HFF-Myc (cell line): ENCODE data around the gene FMO5.
"Not testable (repeated sequence)": the region's sequence is repeated elsewhere in the genome, so short reads cannot be mapped to it uniquely, and the experiment has no call there.

Source experiments
- DNase-seq: peaks from one replicate; pipeline ENCODE4 v3.0.0-alpha.2; 2011; ENCODE audit warnings: low read depth; ENCODE audit errors: extremely low read depth
- H3K4me3 ChIP-seq: replicated peaks from 2 replicates; pipeline ENCODE4 v1.5.1; 2011; ENCODE audit warnings: low read depth, mild to moderate bottlenecking, control low read depth, low read length
- TF ChIP-seq, protein P1 (sequence below): IDR thresholded peaks from 2 replicates; pipeline ENCODE4 v1.5.1; 2012; ENCODE audit warnings: mild to moderate bottlenecking, low read depth, low read length, control low read depth; ENCODE audit errors: missing control alignments

Gene FMO5

DNA sequence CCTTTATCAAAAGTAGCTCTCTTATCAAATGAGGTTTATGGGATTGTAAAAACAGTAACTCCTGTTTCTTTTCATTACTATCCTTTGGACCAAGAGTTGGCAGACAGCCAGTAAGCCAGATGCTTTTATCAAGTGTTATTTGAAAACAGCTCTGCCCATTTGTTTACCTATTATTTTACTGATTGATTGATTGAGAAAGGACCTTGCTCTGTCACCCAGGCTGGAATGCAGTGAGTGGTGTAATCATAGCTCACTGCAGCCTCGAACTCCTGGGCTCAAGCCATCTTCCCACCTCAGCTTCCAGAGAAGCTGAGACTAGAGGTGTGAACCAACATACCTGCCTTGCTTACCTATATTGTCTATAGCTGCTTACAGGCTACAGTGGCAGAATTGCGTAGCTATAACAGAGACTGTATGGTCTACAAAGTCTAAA lies 56.5 kb downstream of the FMO5 start:
- no peak for DNase-seq
- H3K4me3 ChIP-seq = no peak overlapping the region
- TF ChIP-seq, protein P1, sequence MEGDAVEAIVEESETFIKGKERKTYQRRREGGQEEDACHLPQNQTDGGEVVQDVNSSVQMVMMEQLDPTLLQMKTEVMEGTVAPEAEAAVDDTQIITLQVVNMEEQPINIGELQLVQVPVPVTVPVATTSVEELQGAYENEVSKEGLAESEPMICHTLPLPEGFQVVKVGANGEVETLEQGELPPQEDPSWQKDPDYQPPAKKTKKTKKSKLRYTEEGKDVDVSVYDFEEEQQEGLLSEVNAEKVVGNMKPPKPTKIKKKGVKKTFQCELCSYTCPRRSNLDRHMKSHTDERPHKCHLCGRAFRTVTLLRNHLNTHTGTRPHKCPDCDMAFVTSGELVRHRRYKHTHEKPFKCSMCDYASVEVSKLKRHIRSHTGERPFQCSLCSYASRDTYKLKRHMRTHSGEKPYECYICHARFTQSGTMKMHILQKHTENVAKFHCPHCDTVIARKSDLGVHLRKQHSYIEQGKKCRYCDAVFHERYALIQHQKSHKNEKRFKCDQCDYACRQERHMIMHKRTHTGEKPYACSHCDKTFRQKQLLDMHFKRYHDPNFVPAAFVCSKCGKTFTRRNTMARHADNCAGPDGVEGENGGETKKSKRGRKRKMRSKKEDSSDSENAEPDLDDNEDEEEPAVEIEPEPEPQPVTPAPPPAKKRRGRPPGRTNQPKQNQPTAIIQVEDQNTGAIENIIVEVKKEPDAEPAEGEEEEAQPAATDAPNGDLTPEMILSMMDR = no peak

DNA sequence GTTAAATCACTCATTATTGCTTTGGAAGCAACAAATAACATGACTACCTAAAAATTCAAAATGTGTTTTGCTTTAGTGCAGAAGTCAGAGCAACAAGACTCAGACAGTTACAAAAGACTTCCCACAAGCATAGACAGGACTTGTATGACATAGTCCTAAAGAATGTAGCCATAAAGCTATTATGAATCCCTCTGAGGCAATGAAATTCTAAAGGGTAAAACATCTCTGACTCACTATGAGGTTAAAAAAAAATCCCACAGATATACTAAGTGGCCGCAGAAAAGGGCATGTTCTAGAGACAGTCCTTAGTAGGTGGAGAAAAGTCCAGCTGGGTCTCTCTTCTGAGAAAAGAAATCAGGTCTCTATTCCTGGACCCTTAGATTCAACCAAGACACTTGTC lies 57.8 kb downstream of the FMO5 start:
- H3K4me3 ChIP-seq = no peak overlapping the region
- DNase-seq = peak; percentile 82
- TF ChIP-seq, protein P1 = no peak

DNA sequence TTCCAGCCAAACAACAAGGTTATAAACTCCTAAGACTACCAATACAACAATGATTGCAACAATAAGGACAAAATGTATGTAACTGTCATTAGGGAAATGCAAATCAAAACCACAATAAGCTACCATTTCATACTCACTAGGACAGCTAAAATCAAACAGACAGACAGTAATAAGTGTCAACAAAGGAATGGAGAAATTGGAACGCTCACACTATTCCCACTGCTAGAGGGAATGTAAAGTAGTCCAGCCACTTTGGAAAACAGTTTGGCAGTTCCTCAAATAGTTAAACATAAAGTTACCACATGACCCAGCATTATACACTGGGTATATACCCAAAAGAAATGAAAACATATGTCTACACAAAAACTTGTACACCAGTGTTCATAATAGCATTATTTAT lies 62.1 kb downstream of the FMO5 start:
- TF ChIP-seq, protein P1 = no peak
- no peak for DNase-seq
- H3K4me3 ChIP-seq = no peak overlapping the region

DNA sequence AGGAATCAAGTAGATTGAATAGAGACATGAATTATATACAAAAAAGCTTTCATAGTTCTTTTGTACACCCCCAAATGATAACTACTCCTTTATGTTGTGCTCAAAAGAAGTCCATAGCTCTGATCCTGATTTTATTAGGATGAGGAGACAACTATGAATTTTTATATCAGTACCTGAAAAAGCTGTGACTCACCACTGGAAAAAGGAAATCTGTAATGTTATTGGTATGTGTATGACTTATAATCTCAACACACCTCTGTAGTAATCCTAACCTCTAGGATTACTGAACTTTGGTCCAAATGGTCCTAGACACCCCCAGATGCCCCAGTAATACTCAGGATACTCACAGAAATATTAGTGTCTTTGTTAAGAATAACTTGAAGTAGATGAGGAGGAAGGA lies 63.0 kb downstream of the FMO5 start:
- no peak overlapping the region for H3K4me3 ChIP-seq
- TF ChIP-seq, protein P1 = no peak
- no peak for DNase-seq

DNA sequence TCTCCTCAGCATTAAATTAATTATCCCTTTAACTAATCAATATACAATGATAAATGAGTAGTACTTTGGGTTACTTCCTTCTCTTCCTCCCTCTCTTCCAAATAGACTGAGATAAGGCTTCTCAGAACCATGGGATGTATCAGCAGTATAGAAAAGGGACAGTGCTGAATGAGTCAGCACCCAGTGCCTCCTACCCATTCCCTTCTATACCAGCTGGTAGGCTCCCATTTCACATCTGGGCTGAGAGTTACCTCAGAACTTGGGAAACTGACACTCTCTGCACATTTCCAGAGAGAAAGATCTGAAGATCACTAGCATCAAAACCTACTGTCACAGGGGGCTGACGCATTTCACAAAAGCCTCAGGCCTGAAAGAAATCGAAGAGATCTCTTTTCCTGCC lies 68.0 kb downstream of the FMO5 start:
- H3K4me3 ChIP-seq, DNase-seq: not testable (repeated sequence)

DNA sequence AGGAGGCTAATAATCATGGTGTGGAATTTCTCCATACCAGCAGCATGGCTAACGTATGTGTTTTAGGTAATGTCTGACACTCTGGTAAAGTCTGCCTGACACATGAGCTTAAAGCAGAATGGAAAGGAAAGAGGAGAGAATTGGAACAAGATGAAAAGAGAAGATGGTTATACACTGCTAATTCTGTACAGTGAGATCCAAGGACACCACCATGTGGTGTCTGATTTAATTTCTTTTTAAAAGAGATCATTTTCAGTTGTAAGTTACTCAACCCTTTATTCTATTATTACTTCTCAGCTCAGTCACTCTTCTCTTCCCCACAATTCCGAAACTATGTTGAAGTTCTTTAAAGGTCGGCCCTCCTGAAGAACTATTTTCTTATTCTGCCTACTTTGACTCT lies 68.5 kb downstream of the FMO5 start:
- TF ChIP-seq, protein P1 = no peak
- no peak overlapping the region for H3K4me3 ChIP-seq
- no peak for DNase-seq

DNA sequence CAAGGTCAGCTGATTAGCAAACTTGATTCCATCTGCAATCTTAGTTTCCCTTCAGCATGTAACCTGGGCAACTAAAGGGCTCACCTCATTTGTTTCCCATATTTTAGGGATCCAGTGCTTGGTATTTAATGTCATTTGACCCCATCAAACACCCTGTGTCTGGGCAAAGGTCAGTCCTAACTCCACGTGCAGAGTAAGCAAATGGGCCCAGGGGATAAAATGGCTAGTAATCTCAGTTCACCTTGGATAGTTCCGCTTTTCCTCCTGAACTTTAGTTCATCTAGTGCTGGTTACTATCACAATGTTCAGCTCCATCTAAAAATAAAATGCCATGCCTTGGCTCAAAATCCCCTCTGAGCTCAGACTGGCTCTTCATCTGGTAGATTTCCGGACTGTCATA lies 72.4 kb downstream of the FMO5 start:
- TF ChIP-seq, protein P1 = no peak
- no peak overlapping the region for H3K4me3 ChIP-seq
- no peak for DNase-seq
